Calu3 (cell line): ENCODE data around the gene OPALIN. TPM values are rescaled to one million over a fixed set of nuclear protein-coding genes. Genes with fewer than 3 reads are reported as not detected.

Source experiments
- BruUV-seq: library from RNA; stranded (reverse); fragments of 400-500 nt; replicated peaks from 2 replicates; lab custom pipeline; 2021; lab: Mats Ljungman, UMichigan
- CTCF ChIA-PET: fragments of 300-600 bp; sonication (Branson Sonifier 250); formaldehyde crosslinking; loops from one replicate; lab custom pipeline; 2022; ENCODE audit warnings: antibody characterized with exemption; lab: Charles Lee
- DNase-seq: peaks from one replicate; pipeline ENCODE4 v3.0.0; 2022
- H3K27ac Mint-ChIP-seq: one replicate; pipeline ENCODE4 v1.8.0; 2022; ENCODE audit warnings: mixed read lengths; ENCODE audit not compliant: unreplicated experiment
- H3K27me3 Mint-ChIP-seq: one replicate; pipeline ENCODE4 v1.8.0; 2022; ENCODE audit warnings: mixed read lengths; ENCODE audit not compliant: unreplicated experiment
- H3K36me3 Mint-ChIP-seq: one replicate; pipeline ENCODE4 v1.8.0; 2022; ENCODE audit warnings: mild to moderate bottlenecking, moderate library complexity, mixed read lengths; ENCODE audit not compliant: insufficient read depth, unreplicated experiment
- H3K4me1 Mint-ChIP-seq: one replicate; pipeline ENCODE4 v1.8.0; 2022; ENCODE audit warnings: mild to moderate bottlenecking, low read depth, mixed read lengths; ENCODE audit not compliant: unreplicated experiment
- H3K4me3 Mint-ChIP-seq: one replicate; pipeline ENCODE4 v1.8.0; 2022; ENCODE audit warnings: mild to moderate bottlenecking, low read depth, moderate library complexity, mixed read lengths; ENCODE audit not compliant: unreplicated experiment
- H3K9me3 Mint-ChIP-seq: one replicate; pipeline ENCODE4 v1.8.0; 2022; ENCODE audit warnings: low read depth, mixed read lengths; ENCODE audit not compliant: unreplicated experiment
- intact Hi-C: fragments of 100-400 bp; cut with micrococcal nuclease; formaldehyde crosslinking; loops from one replicate; pipeline ENCODE4 v1.10.0; 2022; ENCODE audit not compliant: unreplicated experiment
- total RNA-seq: library from RNA; stranded (reverse); gene quantifications from 2 replicates; pipeline ENCODE4 v1.2.3, GENCODE V29; 2022
- TF ChIP-seq, protein P1 (sequence below): fragments of 200-600 bp; IDR thresholded peaks from one replicate; pipeline ENCODE4 v1.8.0; 2022; ENCODE audit warnings: antibody characterized with exemption; ENCODE audit not compliant: unreplicated experiment

The OPALIN gene
- total RNA-seq, 1 experiment from 2014 or later, result not detected

GRCh38 chr10:96301616-96302015 lies 57.2 kb downstream of the OPALIN start:
- H3K36me3 Mint-ChIP-seq, result no peaks in the 10 kb centered on the region
- H3K9me3 Mint-ChIP-seq, result no peaks in the 10 kb centered on the region
- H3K27me3 Mint-ChIP-seq, result peaks cover 48% of the 10 kb centered on the region
- no peak overlapping the region for H3K4me3 Mint-ChIP-seq
- no TSS peak for BruUV-seq
- no peaks in the 10 kb centered on the region for H3K4me1 Mint-ChIP-seq
- DNase-seq, result no peak
- CTCF ChIA-PET, result interaction anchor here (0.6 kb wide), 1 partner anchor 648 kb away, joined by 3 read pairs; no protein-coding TSS in a partner anchor
- TF ChIP-seq, protein P1, sequence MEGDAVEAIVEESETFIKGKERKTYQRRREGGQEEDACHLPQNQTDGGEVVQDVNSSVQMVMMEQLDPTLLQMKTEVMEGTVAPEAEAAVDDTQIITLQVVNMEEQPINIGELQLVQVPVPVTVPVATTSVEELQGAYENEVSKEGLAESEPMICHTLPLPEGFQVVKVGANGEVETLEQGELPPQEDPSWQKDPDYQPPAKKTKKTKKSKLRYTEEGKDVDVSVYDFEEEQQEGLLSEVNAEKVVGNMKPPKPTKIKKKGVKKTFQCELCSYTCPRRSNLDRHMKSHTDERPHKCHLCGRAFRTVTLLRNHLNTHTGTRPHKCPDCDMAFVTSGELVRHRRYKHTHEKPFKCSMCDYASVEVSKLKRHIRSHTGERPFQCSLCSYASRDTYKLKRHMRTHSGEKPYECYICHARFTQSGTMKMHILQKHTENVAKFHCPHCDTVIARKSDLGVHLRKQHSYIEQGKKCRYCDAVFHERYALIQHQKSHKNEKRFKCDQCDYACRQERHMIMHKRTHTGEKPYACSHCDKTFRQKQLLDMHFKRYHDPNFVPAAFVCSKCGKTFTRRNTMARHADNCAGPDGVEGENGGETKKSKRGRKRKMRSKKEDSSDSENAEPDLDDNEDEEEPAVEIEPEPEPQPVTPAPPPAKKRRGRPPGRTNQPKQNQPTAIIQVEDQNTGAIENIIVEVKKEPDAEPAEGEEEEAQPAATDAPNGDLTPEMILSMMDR, result no peak
- H3K27ac Mint-ChIP-seq, result no peak overlapping the region
- intact Hi-C loops, result no loop called here

- H3K4me1 Mint-ChIP-seq, result no peaks in the 10 kb centered on the region
- intact Hi-C loops, result no loop called here
- CTCF ChIA-PET, result no interaction called here
- H3K4me3 Mint-ChIP-seq, result no peak overlapping the region
- no peak overlapping the region for H3K27ac Mint-ChIP-seq
- no peaks in the 10 kb centered on the region for H3K36me3 Mint-ChIP-seq
- TF ChIP-seq, protein P1, result no peak
- peaks cover 63% of the 10 kb centered on the region for H3K27me3 Mint-ChIP-seq
- no peak for DNase-seq
- no TSS peak for BruUV-seq
- H3K9me3 Mint-ChIP-seq, result no peaks in the 10 kb centered on the region
Observed at GRCh38 chr10:96299383-96299782, 59.4 kb downstream of the OPALIN start.

- CTCF ChIA-PET, result no interaction called here
- intact Hi-C loops, result no loop called here
- H3K36me3 Mint-ChIP-seq, result no peaks in the 10 kb centered on the region
- no TSS peak for BruUV-seq
- TF ChIP-seq, protein P1, result no peak
- H3K27ac Mint-ChIP-seq, result no peak overlapping the region
- no peak for DNase-seq
- H3K4me3 Mint-ChIP-seq, result no peak overlapping the region
- peaks cover 63% of the 10 kb centered on the region for H3K27me3 Mint-ChIP-seq
- H3K4me1 Mint-ChIP-seq, result no peaks in the 10 kb centered on the region
- no peaks in the 10 kb centered on the region for H3K9me3 Mint-ChIP-seq
Observed at GRCh38 chr10:96298362-96298761, 60.4 kb downstream of the OPALIN start.

GRCh38 chr10:96297486-96297885 lies 61.3 kb downstream of the OPALIN start:
- TF ChIP-seq, protein P1, result no peak
- CTCF ChIA-PET, result interaction anchor here (0.7 kb wide), 1 partner anchor 18 kb away, joined by 3 read pairs; no protein-coding TSS in a partner anchor
- H3K4me3 Mint-ChIP-seq, result no peak overlapping the region
- no peak overlapping the region for H3K27ac Mint-ChIP-seq
- H3K9me3 Mint-ChIP-seq, result no peaks in the 10 kb centered on the region
- no peaks in the 10 kb centered on the region for H3K4me1 Mint-ChIP-seq
- no peaks in the 10 kb centered on the region for H3K36me3 Mint-ChIP-seq
- peaks cover 63% of the 10 kb centered on the region for H3K27me3 Mint-ChIP-seq
- intact Hi-C loops, result no loop called here
- no peak for DNase-seq
- no TSS peak for BruUV-seq
